ENCODE data around the gene NOS2. TPM values are rescaled to one million over a fixed set of nuclear protein-coding genes. Genes with fewer than 3 reads are reported as not detected.
"Not testable (repeated sequence)": the region's sequence is repeated elsewhere in the genome, so short reads cannot be mapped to it uniquely, and the experiment has no call there.

NOS2 gene
- total RNA-seq, 1 experiment from 2014 or later: 0.35 TPM

DNA sequence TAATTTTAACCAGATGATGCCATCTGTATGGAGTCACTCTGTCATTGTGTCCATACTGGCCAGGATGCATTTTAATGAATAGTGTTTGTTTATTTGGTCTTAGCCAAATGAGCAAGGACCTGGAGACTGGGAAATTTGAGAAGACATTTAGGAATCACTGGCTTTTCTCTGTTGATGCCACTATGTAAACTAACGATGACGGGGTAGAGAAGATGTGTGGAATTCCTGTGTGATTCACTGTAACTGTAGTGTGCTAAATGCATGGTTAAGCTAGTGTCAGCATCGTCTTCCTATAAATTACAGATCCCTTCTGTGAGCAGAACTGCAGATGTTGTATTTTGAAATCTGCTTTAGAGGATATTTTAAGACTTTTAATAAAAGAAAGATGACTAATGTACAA is 66.6 kb downstream of the NOS2 start:
- Mint-ChIP-seq H3K4me1 (no peaks in the 10 kb centered on the region), H3K27me3 (ENCODE audit: low read depth) (peaks cover 4% of the 10 kb centered on the region), H3K27ac (no peak overlapping the region), H3K36me3 (ENCODE audit: insufficient read depth in 1 of 3, low read depth in 3 of 3) (no peaks in the 10 kb centered on the region), H3K4me3 (no peak overlapping the region), H3K9me3 (no peaks in the 10 kb centered on the region)
- TF ChIP-seq CTCF (conservative IDR thresholded peaks at IDR 0.05): no peak
- Histone ChIP-seq H3K23me2 (ENCODE audit: insufficient read length, low read depth, low read length, poor library complexity, severe bottlenecking) (no peaks in the 10 kb centered on the region), H2AK5ac (ENCODE audit: insufficient read length, low read length) (no peak overlapping the region), H4K5ac (ENCODE audit: insufficient read length, low read depth, low read length) (no peak overlapping the region), H3K79me1 (ENCODE audit: insufficient read depth, low read depth, low read length, poor library complexity, severe bottlenecking) (no peaks in the 10 kb centered on the region), H2BK15ac (ENCODE audit: low read depth, low read length) (no peak overlapping the region), H3K27me3 (ENCODE audit: insufficient read depth, low read length) (no peaks in the 10 kb centered on the region), H3K4ac (ENCODE audit: low read depth, low read length) (no peak overlapping the region), H3K4me2 (ENCODE audit: insufficient read depth, insufficient read length, low read length) (no peak overlapping the region), H4K20me1 (ENCODE audit: control insufficient read depth, insufficient read depth, insufficient read length) (no peaks in the 10 kb centered on the region), H2BK5ac (ENCODE audit: insufficient read length, low read length) (no peak overlapping the region), H4K91ac (ENCODE audit: insufficient read length, low read depth, low read length) (no peak overlapping the region), H3K27ac (ENCODE audit: insufficient read length, low read depth, low read length) (no peak overlapping the region), H3K9ac (ENCODE audit: extremely low read depth, insufficient read length, low read length) (no peak overlapping the region), H2BK20ac (ENCODE audit: low read depth, low read length, poor library complexity, severe bottlenecking) (no peak overlapping the region), H2AFZ (ENCODE audit: low read length) (no peak overlapping the region), H3K56ac (ENCODE audit: insufficient read length, low read depth, low read length) (no peak overlapping the region), H3K4me1 (ENCODE audit: insufficient read depth, low read length) (no peaks in the 10 kb centered on the region), H3K23ac (ENCODE audit: insufficient read length, low read depth, low read length) (no peak overlapping the region), H2BK12ac (ENCODE audit: insufficient read length, low read depth, low read length) (no peak overlapping the region), H3K14ac (ENCODE audit: insufficient read depth, low read length) (no peak overlapping the region), H3T11ph (ENCODE audit: low read length) (no peak overlapping the region), H2BK120ac (ENCODE audit: low read depth, low read length, poor library complexity, severe bottlenecking) (no peak overlapping the region), H3K9me3 (ENCODE audit: control insufficient read depth, low read depth, low read length) (no peaks in the 10 kb centered on the region), H3K18ac (ENCODE audit: insufficient read length, low read depth, low read length) (no peak overlapping the region), H3K79me2 (ENCODE audit: insufficient read depth, low read length) (no peaks in the 10 kb centered on the region), H4K8ac (replicated peaks; ENCODE audit: insufficient read length, low read depth, low read length) (no peak overlapping the region)
- WGBS (ENCODE audit: extremely low coverage, insufficient read length, low lambda C conversion rate): no CpG with 5 or more reads among the region's 3 CpGs
- peak; percentile 2 for DNase-seq

DNA sequence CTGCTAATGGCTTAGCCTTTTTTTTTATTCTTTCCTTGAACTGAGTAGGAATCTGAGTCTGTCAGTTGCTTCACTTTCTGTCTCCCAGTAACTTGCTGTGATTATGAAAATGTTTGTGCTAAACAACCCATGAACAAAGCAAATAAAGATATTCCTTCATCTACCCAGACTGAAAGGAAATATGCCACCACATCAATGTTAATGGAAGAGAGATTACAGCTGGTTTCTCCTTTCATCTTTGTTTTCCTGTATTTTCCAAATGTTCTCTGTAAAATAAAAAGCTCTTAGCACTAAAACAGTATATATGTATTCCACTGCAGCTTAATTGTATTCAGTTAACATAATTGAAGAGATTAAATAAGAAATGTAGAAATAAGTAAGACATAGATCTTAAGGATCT is 67.6 kb downstream of the NOS2 start:
- H3K14ac ChIP-seq (ENCODE audit: insufficient read depth, low read length); H3K27me3 ChIP-seq (ENCODE audit: insufficient read depth, low read length); H2BK12ac ChIP-seq (ENCODE audit: insufficient read length, low read depth, low read length); H3K27me3 Mint-ChIP-seq (ENCODE audit: low read depth); H3T11ph ChIP-seq (ENCODE audit: low read length); H3K36me3 Mint-ChIP-seq (ENCODE audit: insufficient read depth in 1 of 3, low read depth in 3 of 3); H3K18ac ChIP-seq (ENCODE audit: insufficient read length, low read depth, low read length); H4K8ac ChIP-seq (replicated peaks; ENCODE audit: insufficient read length, low read depth, low read length); H4K91ac ChIP-seq (ENCODE audit: insufficient read length, low read depth, low read length); H3K23me2 ChIP-seq (ENCODE audit: insufficient read length, low read depth, low read length, poor library complexity, severe bottlenecking); DNase-seq; H3K4me2 ChIP-seq (ENCODE audit: insufficient read depth, insufficient read length, low read length); H4K5ac ChIP-seq (ENCODE audit: insufficient read length, low read depth, low read length); H2BK5ac ChIP-seq (ENCODE audit: insufficient read length, low read length); H3K4me1 ChIP-seq (ENCODE audit: insufficient read depth, low read length); H3K56ac ChIP-seq (ENCODE audit: insufficient read length, low read depth, low read length); H3K4me1 Mint-ChIP-seq; H3K9me3 Mint-ChIP-seq; H2BK15ac ChIP-seq (ENCODE audit: low read depth, low read length); H2BK20ac ChIP-seq (ENCODE audit: low read depth, low read length, poor library complexity, severe bottlenecking); H3K27ac Mint-ChIP-seq; H2BK120ac ChIP-seq (ENCODE audit: low read depth, low read length, poor library complexity, severe bottlenecking); H3K9ac ChIP-seq (ENCODE audit: extremely low read depth, insufficient read length, low read length); H2AK5ac ChIP-seq (ENCODE audit: insufficient read length, low read length); H3K9me3 ChIP-seq (ENCODE audit: control insufficient read depth, low read depth, low read length); H3K27ac ChIP-seq (ENCODE audit: insufficient read length, low read depth, low read length); H3K4me3 Mint-ChIP-seq; H3K79me1 ChIP-seq (ENCODE audit: insufficient read depth, low read depth, low read length, poor library complexity, severe bottlenecking); H4K20me1 ChIP-seq (ENCODE audit: control insufficient read depth, insufficient read depth, insufficient read length); H3K4ac ChIP-seq (ENCODE audit: low read depth, low read length); H2AFZ ChIP-seq (ENCODE audit: low read length); H3K23ac ChIP-seq (ENCODE audit: insufficient read length, low read depth, low read length); H3K79me2 ChIP-seq (ENCODE audit: insufficient read depth, low read length): not testable (repeated sequence)

Measured in H9 (cell line).